NCI-H2029 (cell line): Measurements from ENCODE around the gene DNAJC12.
"Not testable (repeated sequence)": the region's sequence is repeated elsewhere in the genome, so short reads cannot be mapped to it uniquely, and the experiment has no call there.

ENCODE experiments used
- DNase-seq: peaks from one replicate; lab custom pipeline; 2025; lab: John Stamatoyannopoulos, UW

The DNAJC12 gene

DNA sequence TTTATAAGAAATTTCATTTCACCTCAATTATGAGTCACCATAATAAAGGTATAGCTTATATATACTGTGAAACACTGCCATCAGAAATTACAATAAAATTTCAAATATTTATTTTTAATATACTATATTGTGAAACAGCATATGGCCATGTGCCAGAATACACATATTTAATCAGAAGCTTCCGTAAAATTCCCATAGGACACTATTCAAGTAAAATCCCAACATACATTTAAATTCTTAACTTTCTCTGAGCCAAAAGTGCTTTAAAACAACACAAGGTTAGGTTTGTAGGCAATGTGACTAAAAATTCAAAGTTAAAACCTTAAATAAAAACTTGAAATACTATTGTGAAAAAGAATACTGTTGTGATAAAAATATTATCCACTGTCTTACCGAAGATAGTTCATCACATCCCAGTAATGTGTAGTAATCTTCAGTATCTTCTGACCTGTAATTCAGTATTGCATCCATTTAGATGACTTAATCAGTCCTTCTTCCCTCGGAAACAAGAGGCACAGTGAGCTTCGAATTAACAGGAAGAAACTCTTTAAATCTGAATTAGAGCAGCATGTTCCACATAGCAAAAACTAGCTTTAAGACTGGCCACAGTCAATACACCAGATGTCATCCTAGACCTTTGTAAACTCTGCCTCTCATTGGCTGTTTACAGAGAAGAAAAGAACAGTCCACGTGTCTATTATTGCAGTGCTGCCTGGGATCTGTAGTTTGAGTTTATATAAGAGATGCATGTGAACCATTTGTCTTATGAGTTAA lies at the start of gene DNAJC12:
Gene DNAJC12 (minus strand): TSS at position 648 of the 774 bp plus-strand sequence. CDS start 177 bp downstream, at position 471.
- peak; percentile 78 for DNase-seq

DNA sequence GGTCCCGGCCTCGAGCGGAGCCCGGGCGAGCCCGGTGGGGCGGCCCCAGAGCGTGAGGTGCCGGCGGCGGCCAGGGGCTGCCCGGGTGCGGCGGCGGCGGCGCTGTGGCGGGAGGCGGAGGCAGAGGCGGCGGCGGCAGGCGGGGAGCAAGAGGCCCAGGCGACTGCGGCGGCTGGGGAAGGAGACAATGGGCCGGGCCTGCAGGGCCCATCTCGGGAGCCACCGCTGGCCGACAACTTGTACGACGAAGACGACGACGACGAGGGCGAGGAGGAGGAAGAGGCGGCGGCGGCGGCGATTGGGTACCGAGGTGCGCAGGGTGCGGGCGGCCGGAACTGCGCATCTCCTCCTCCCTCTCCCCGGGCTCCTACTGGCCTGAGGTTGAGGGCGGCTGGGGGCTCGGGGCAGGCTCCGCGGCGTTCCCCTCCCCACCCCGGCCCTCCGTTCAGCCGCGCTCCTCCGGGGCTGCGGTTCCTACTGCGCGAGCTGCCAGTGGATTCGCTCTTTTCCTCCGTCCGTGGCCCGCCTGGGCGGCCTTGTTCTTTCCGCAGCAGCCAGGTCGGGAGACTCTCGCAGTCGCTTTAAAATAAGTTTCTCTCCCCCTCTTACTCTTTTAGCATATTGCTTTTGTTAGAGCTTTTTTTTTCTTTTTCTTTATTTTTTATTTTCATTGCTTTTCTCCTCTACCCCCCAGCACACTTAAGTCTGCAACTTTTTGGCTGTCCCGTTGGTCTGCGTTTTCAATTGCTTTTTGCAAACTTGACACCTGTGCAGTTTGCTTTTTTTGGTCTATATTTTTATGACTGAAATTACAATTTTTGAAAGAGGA lies 47.1 kb upstream of the DNAJC12 start:
- DNase-seq, result peak; percentile 19

DNA sequence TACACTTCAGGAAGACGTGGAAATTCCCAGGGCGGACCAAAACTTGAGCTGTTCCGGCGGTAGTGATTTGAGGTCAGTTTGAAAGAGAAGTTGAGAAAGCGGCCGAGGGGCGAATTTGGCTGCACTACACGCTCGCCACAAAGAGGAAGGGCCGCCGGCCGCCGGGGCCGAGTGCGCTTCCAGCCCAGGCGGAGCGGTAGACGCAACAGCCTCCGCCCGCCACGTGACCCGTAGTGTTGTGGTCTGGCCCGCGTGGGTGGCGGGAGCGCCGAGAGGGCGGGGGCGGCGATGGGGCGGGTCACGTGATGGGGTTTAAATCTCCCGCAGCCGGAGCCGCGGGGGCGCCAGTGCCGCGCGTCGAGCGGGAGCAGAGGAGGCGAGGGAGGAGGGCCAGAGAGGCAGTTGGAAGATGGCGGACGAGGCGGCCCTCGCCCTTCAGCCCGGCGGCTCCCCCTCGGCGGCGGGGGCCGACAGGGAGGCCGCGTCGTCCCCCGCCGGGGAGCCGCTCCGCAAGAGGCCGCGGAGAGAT lies 46.4 kb upstream of the DNAJC12 start, which contains the start of gene SIRT1:
Gene SIRT1 (plus strand): TSS at position 344 of the 529 bp plus-strand sequence. CDS start 66 bp downstream, at position 410.
- peak; percentile 68 for DNase-seq

DNA sequence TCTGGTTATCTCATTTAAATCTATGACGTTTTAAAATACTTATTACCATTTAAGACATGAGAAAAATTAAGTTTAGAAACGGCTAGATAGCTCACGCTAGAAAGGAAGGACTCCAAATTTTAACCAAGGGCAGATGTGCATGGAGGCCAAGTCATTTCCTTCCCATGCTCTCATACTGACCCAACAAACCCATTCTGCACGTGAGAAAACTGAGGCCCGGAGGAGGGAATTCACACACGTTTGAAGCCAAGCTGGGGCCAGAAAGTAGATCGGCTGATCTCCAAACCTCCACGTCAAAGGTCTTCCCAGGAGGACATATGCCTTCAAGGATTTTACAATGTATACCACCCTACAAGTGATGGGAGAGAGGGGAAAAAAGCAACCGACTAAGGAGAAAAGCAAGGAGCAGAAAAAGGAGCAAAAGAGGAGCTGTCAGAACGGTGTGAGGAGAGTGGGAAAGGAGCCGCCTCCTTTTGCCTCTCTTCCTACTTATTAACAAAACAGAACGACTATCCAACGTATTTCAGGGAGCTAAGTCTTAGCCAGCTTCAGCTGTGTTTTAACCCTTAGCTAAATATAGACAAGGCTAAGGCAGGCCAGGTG lies 45.8 kb upstream of the DNAJC12 start:
- no peak for DNase-seq

DNA sequence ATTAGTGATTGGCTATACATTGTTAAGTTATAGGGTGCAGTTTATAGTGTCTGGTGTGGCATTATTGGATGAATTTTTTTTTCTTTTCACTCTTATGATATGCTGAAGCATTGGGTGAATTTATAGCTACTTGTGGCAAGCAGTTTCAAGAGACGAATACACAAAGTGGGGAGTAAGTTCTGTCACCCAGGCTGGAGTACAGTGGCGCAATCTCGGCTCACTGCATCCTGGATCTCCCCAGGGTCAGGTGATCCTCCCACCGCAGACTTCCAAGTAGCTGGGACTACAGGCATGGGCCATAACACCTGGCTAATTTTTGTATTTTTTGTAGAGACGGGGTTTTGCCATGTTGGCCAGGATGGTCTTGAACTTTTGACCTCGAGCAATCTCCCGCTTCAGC lies 40.1 kb upstream of the DNAJC12 start:
- DNase-seq, result no peak

DNA sequence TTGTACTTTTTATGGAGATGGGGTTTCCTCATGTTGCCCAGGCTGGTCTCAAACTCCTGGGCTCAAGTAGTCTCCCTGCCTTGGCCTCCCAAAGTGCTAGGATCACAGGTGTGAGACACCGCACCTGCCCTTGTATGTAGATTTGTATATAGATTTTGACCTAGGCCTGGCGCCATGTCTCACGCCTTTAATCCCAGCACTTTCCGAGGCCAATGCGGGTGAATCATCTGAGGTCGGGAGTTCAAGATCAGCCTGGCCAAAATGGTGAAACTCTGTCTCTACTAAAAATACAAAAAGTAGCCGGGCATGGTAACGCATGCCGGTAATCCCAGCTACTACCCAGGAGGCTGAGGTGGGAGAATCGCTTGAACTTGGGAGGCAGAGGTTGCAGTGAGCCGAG lies 39.4 kb upstream of the DNAJC12 start:
- DNase-seq, result not testable (repeated sequence)

DNA sequence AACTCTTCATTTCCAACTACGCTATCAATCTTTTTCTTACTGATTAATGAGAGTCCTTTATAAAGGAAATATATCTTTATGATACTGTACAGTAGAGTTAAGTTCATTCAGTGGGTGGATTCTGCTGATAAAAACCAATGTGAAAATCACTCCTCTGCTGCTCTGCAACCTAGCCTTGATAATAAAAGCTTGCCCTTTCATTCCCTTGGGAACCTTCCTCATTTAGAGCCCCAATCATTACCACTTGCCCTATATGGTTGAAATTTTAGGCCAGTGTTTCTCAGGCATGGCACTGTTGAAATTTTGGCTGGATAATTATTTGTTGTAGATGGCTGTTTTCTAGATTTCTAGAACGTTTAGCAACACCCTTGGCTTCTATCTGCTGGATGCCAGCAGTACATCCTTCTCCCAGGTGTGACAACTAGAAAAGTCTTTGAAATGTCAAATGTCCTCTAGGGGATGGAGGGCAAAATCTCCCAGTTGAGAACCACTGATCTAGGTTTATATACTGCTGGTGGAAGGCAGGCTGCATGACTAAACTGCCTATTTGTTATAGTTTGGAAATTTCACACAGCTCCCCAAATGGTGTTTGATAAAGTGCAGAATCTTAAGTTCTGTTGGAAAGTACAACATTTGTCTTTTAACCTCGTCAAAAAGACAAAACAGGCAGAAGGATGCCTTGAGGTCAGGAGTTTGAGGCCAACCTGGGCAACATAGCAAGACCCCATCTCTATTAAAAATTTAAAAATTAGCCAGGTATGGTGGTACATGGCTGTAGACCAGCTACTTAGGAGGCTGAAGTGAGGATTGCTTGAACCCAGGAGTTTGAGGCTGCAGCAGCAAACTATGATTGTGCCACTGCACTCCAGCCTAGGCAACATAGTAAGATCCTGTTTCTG lies 37.6 kb upstream of the DNAJC12 start:
- DNase-seq, result no peak

DNA sequence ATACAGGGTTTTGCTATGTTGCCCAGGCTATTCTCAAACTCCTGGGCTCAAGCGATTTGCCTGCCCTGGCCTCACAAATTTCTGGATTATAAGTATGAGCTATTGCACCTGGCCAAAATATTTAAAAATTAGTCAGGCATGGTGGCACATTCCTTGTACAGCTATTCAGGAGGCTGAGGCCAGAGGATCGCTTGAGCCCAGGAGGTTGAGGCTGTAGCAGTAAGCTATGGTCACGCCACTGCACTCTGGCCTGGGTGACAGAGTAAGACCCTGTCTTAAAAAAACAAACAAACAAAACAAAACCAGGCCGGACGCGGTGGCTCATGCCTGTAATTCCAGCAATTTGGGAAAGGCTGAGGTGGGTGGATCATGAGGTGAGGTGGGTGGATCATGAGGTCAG lies 32.0 kb upstream of the DNAJC12 start:
- no peak for DNase-seq

DNA sequence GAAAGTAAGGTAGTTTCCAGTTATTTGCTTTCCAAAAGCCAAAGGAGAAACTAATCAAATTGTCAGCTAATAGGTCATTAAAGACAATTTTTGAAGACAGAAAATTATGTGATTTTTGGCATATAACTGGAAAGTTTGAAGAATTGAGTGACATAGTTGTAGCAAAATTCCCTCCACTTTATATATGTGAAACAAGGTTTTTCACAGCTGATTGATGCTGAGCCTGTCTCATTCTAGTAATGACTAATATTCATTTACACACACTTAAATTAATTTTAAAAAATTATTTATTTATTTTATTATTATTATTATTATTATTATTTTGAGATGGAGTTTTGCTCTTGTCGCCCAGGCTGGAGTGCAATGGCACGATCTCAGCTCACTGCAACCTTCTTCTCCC lies 30.1 kb upstream of the DNAJC12 start:
- no peak for DNase-seq

DNA sequence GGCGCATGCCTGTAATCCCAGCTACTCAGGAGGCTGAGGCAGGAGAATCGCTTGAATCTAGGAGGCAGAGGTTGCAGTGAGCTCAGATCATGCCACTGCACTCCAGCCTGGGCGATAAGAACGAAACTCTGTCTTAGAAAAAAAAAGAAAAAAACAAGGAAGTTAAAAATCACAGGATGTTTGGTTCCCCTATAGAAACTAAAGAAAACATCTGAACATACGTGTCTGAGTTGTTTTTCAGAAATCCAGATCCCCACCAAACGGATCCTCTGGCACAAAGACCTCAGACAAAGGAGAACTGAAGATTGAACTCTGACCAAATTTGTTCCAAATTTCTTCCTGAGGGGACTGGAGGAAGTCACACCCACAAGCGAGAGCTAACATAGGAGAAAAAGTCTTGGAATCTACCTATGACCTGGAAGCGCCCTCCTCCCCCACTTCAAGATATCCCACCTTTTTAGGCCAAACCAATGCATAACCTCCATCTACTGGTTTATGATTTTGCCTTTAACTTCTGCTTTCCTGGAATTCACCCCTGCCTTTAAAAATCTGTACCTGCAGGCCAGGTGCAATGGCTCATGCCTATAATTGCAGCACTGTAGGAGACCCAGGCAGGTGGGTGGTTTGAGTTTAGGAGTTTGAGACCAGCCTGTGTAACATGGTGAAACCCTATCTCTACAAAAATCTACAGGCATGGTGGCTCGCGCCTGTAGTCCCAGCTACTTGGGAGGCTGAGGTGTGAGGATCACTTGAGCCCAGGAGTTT lies 26.8 kb upstream of the DNAJC12 start:
- DNase-seq, result no peak

DNA sequence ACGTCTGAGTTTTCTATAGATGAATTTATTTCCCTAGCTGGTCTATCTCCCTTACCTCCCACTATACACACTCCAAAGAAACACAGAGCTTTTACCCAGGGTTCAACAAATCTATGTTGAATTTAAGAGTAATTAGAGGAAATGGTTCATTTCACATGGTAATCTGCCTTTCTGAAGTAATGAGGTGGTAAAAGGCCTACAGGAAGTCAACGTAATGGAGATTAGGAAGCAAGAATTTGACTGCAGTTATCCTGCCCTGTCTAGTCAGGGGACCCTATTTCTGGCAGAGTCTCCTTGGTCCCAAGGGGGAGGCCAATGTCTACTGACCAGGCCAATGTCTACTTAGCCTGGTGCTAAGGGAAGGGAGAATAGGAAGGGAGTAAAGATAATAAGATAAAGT lies 25.1 kb upstream of the DNAJC12 start:
- no peak for DNase-seq

DNA sequence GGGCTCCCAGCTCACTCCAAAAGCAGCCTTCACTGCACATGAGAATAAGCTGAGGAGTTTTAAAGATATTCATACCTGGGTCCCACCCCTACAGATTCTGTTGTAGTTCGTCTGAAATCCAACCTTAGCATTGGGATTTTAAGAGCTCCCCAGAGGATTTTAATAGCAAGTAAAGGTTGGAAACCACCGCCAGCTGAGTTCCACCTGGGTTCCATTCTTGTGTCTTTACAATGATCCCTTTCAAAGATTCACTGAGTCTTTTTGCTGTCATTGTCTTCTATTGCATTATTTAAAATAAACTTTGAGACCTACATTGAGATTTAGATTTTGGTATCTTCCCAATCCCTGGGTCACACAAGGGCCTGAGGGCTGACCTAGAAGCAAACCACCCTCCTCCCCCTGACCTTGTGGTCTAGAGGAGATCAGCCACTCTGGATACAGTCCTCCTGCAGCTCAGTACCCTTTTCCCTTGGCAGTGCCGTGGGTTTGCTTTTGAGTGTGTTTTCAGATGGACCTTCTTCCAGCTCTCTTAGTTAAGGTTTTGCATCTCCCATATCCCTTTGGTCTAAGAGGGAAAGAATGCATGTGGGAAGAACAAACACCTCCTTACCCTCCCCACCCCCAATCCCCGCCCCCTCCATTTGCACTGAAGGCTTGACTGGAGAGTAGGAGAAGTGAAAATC lies 23.9 kb upstream of the DNAJC12 start:
- no peak for DNase-seq

DNA sequence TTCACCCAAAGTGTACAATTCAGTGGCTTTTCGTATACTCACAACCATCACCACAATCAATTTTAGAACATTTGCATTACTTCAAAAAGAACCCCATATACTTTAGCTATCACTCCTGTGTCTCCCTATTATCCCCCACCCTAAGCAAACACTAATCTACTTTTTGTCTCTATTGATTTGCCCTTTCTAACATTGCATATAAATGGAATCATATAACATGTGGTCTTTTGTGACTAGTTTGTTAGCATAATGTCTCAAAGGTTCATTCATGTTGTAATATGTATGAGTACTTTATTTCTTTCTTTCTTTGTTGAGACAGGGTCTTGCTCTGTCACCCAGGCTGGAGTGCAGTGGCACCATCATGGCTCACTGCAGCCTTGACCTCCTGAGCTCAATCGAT lies 21.0 kb upstream of the DNAJC12 start:
- no peak for DNase-seq

DNA sequence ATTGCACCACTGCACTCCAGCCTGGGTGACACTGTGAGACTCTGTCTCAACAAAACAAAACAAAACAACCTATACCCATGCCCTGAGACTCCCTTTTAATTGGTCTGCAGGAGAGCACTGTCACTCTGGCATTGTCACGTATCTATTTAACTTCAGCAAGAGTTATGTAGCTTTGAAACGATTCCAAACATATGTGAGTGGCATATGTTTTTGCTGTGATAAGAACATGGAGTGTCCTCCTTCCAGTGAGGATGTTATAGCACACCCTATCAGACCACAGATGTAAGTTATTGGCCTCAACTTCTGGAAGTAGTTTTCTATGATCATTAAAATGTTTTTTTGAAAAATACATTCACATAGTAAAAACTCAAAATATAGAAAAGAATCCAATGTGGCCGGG lies 15.5 kb upstream of the DNAJC12 start:
- DNase-seq, result no peak

DNA sequence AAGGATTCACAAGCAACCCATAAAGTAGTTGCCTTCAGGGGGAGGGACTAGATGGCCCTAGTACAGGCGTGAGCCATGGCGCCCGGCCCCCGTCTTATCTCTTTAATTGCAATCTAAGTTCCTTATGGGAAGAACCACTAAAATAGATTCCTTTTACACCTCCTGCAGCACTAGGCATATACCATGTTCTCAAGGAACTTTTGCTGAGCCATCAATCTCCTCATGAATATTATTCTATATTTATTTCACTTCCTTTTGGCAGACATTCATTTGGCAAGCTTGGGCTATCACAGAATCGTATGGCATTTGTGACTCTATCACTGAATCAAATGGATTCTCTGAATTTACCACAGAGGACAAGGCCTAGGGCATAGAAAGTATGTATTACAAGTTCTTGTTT lies 14.8 kb upstream of the DNAJC12 start:
- DNase-seq, result no peak

DNA sequence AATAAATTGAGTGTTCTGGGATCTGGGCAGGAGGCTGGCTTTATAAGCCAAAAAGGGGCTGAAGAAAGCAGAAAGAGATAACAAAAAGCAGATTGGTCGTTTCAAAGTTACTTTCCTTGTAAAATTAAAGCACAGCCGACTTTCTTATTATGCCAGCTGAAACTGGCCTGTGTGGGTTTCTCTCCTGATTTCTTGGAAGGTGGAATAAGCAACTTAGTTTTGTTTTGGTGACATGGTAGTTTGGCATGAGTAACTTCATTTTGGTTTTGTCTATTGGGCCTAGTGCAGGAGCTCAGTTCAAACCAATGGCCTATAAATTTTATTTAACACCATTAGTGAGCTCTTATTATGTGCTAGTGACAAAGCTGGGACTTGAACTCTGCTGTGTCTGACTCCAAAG lies 13.2 kb upstream of the DNAJC12 start:
- DNase-seq, result no peak

DNA sequence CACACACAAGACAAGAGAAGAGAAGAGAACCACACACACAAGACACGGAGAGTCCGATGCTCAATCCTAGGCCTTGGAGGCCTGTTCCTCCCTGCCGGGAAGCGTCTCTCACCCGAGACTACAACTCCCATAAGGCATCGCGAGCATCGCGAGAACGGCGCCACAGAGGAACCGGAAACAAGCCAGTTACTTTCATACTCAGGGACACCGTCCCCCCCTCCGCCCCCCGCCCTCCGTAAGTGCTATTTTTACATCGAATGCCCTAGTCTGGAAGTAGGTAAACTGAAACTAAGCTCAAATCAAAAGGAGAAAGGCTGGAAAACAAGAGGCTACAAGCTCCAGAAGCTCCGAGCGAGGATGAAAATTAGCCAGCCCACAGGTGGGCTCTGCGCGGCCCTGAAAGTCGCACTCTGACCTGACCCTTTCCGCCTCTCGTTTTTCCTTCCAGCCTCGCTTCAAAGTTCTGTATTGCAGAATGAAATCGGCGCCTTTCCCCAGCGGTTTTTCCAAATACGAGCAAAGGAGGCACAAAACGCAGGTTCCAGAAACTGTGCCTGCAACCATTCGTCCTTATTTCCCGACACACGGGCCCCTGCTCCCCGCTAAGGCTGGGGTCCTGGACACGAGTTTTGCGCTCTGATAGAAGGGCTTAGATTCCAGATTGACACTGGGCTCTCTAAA lies 11.5 kb upstream of the DNAJC12 start:
- DNase-seq, result peak; percentile 79

DNA sequence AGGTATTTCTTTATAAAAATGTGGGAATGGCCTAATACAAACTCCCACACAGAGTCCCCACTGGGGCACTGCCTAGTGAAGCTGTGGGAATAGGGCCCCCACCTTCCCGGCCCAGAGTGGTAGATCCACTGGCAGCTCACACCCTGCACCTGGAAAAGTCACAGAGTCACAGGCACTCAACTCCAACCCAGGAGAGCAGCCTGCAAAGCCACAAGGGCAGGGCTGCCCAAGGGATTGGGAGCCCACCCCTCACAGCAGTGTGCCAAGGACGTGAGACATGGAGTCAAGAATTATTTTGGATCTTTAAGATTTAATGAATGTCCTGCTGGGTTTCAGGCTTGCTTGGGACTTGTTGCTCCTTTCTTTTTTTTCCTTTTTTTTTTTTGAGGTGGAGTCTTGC lies 5.3 kb upstream of the DNAJC12 start:
- DNase-seq, result no peak

DNA sequence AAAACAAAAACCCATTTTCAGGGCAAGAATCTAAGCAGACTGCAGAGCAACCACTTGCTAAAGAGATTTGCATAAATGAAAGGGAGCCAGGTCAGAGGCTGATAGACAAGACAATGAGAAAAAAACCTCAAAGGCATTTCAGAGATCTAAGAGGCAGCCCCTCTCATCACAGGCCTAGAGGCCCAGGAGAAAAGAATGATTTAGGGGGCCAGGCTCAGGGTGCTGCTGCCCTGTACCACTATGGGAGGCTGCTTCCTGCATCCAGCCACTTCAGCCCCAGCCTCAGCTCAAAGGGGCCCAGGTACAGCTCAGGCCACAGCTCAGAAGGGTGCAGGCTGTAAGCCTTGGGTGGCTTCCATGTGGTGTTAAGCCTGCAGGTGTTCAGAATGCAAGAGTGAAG lies 3.7 kb upstream of the DNAJC12 start:
- DNase-seq, result no peak

DNA sequence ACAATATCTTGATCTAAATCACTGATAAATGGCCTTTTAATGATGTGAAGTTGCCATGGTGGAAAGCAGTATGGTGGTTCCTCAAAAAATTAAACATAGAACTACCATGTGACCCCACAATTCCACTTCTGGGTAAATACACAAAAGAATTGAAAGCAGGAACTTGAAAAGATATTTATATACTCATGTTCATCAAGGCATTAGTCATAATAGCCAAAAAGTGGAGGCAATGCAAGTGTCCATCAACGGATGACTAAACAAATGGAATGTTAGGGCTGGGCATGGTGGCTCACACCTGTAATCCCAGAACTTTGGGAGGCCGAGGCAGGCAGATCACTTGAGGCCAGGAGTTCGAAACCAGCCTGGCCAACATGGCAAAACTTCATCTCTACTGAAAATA lies 2.0 kb upstream of the DNAJC12 start:
- DNase-seq, result no peak
